ENCODE data around the gene GUSB.
"Not testable (repeated sequence)": the region's sequence is repeated elsewhere in the genome, so short reads cannot be mapped to it uniquely, and the experiment has no call there.

Gene GUSB

DNA sequence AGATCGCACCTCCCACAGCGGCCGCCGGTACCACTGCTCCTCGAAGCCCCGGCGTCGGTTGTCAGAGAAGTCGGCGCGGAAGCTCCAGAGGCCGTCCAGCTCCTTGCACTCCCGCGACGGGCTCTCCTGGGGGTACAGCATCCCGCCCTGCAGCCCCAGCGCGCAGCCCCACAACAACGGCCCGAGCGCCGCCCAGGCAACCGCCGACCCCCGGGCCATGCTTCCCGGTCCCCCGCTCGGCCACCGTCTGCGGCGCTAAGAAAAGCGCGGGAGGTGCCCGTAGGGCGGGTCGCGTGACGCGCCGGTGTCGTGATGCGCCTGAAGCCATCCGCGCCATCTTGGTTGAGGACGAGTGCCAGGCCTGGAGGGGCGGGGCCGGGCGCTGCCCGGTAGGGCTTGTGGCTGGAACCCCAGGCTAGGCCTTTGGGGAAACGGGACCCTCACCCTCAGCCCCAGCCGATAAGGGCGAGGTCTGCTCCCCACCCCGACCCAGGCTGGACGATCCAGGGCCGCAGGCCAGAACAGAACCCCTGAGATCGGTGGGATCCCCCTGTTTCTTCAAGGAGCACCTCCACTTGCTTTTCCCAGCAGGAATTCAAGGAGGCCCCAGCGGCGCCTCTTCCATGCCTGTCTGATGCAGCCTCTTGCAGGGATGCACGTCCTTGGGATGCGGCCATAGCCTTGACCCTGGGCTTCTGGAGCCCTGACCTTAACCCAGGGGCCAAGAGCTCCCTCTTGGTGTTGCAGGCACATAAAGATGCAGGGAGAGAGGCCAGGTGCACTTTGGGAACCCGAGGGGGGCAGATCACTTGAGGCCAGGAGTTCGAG lies at the start of gene GUSB:
Gene GUSB (minus strand): TSS at position 249 of the 828 bp plus-strand sequence. CDS start 30 bp downstream, at position 219.
- peak; percentile 92 for DNase-seq (ENCODE audit: low spot score)

DNA sequence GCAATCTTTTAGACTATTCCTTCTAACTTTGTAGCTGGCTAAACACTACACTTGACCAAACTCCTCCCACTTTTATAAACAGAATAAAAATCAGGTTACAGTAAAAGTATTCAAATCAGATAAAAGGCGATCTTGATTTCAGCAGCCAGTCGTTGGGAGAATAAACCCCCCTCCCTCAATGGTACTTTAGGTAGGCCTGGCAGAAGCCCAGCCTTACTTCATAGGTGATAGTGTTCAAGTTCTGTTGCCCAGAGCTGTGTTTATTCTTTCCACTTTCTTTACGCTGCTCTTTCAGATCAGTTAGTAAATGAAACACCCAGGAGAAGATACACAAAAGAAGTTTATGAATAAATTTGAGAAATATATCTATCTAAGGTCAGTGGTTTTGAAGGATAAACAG lies 46.3 kb upstream of the GUSB start:
- not testable (repeated sequence) for DNase-seq (ENCODE audit: low spot score)

DNA sequence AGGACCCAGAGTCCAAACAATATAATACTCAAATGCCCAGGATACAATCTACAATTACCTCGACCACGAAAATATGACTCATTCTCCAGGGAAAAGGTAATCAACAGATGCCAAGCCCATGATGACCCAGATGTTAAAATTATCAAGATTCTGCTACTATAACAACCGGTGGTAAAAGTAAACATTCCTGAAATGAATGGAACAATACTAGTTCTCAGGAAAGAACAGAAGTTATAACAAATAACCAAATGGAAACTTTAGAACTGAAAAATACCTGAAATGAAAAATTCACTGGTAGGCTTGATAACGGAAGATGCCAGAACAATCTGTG lies 34.1 kb upstream of the GUSB start:
- no peak for DNase-seq (ENCODE audit: low spot score)

DNA sequence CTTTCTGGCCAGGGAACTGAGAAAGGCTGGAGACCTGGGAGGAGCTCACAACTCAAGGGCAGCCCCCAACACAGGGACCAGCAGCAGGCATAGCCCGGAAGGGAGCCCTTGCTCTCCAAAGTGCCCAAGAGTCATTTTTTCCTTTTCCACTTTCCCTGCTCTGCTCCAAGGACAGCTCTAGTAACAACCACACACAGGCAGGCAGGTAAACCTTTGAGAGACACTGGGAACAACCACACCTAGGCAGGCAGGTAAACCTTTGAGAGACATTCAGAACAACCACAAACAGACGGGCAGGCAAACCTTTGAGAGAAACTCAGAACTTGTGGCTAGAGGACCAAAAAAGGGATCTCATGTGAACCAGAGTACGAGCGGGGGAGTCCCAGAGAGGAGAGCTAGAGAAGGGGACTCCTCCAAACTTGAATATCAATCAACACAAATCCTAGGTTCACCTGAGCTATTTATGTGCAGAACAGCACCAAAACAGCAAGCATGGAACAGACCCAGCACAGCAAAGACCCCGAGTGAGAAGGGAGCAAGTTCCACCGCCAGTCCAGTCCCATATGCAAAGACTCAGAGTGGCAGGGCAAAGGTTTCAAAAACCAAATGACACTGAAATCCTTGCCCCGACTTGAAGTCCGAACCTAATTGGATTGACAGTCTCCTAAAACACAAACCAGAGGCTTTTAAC lies 33.6 kb upstream of the GUSB start:
- DNase-seq (ENCODE audit: low spot score): no peak

DNA sequence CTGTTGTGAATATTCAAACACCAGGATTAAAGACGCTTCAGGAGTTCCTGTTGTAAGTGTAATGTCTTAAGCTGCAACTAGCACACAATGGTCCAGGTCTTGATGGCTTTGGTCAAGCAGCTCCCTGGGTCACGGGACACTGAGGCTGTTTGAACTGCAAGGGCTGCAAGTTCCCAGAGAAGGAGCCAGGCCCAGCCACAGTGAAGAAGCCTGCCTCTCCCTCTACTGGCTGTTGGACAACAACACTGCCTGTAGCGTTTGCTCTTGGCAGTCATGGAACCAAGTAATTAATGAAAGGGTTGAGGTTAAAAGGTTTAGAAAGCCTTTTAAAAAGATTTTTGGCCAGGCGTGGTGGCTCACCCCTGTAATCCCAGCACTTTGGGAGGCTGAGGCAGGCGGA lies 31.9 kb upstream of the GUSB start:
- no peak for DNase-seq (ENCODE audit: low spot score)

DNA sequence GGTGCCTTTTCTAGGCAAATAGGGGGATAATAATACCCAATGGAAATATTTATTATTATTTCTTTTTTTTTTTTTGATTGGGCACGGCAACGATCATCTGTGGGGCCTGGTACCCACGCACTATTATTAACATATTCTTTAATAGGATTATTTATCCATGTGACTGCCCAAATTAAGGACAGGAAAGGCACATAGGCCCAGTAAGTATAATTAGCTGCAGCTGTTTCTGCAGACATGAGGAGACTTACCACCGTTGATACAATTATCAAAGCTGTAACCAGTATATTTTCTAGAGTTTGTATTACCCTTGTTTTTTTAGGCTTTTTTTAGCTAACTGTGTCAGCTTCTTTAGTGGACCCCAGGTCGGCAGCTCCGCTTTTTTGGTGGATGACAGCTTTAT lies 25.2 kb upstream of the GUSB start:
- DNase-seq (ENCODE audit: low spot score): no peak

DNA sequence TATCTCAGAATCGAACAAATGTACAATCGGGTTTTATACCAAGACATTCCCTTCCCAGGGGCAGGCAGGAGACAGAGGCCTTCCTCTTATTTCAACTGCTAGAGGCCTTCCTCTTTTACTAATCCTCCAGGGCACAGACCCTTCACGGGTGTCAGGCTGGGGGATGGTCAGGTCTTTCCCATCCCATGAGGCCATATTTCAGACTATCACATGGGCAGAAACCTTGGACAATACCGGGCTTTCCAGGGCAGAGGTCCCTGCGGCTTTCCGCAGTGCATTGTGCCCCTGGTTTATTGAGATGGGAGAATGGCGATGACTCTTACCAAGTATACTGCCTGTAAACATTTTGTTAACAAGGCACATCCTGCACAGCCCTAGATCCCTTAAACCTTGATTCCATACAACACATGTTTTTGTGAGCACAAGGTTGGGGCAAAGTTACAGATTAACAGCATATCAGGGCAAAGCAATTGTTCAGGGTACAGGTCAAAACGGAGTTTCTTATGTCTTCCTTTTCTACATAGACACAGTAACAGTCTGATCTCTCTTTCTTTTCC lies 23.2 kb upstream of the GUSB start:
- not testable (repeated sequence) for DNase-seq (ENCODE audit: low spot score)

DNA sequence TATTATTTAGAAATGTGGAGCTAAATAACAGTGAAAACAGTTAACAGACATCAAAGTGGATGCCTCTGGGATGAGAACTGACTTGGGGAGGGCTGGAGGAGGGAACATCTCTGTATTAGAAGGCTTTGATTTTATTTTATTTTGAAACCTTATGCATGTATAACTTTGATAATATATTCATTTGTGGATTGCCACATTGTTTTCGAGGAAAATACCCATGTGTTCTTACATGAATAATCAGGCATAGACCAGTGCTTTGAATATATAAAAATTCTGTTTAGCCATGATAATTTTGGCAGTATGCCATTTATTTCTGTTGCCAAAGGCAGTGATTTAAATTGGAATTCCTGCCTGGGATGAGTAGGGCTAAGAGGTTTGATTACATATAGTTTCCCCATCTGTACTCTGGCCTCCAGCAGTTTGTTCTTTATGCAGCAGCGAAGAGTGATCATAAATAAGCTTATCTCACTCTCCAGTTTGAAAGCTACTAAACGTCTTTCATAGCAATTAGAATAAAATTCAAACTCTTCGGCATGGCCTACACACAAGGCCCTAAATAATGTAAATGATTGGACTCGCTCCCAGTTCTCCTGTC lies 18.9 kb upstream of the GUSB start:
- DNase-seq (ENCODE audit: low spot score): not testable (repeated sequence)

DNA sequence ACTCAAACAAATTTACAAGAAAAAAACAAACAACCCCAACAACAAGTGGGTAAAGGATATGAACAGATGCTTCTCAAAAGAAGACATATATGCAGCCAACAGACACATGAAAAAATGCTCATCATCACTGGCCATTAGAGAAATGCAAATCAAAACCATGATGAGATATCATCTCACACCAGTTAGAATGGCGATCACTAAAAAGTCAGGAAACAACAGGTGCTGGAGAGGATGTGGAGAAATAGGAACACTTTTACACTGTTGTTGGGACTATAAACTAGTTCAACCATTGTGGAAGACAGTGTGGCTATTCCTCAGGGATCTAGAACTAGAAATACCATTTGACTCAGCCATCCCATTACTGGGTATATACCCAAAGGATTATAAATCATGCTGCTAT lies 13.0 kb upstream of the GUSB start:
- not testable (repeated sequence) for DNase-seq (ENCODE audit: low spot score)

DNA sequence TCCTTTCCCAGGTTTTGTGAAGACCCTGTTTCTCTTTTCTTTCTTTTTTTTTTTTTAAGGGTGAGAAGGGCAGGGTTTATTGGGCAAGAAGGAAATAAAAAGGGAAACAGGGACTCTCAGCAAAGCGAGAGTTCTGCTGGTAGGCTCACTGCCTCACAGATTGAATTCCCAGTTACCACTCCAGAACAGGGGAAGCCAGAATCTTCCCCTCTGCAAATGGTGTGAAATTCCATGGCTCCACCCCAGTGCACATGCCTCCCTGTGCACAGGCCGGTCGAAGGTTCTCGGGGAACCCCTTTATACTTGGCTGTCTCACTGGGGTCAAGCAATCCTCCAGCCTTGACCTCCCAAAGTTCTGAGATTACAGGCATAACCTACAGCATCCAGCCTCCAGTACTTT lies 10.5 kb upstream of the GUSB start:
- DNase-seq (ENCODE audit: low spot score): no peak

DNA sequence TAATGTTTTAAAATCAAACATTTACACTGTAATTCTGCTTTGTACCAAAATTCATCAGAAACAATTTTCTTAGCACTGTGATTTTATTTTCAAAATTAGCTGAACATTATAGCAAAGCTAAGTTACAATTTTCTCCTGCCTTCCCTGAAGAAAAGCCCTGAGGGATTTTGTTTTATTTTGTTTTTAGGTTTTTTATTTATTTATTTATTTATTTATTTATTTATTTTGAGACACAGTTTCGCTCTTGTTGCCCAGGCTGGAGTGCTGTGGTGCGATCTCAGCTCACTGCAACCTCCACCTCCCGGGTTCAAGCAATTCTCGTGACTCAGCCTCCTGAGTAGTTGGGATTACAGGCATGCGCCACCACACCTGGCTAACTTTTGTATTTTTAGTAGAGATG lies 9.8 kb upstream of the GUSB start:
- DNase-seq (ENCODE audit: low spot score): not testable (repeated sequence)

DNA sequence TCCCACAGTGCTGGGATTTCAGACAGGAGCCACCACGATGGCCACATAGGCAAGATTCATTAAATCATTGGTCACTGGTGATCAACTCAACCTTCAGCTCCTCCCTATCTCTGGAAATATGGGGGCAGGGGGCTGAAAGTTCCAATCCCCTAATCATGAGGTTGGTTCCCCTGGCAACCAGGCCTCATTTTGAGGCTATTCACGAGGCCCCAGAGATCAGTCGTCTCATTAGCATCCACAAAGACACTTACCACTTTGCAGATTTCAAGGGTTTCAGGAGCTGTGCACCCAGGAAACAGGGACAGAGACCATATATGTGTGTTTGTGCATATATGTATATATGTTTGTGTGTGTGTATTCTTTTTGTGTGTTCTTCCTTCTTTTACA lies 7.7 kb upstream of the GUSB start:
- no peak for DNase-seq (ENCODE audit: low spot score)

DNA sequence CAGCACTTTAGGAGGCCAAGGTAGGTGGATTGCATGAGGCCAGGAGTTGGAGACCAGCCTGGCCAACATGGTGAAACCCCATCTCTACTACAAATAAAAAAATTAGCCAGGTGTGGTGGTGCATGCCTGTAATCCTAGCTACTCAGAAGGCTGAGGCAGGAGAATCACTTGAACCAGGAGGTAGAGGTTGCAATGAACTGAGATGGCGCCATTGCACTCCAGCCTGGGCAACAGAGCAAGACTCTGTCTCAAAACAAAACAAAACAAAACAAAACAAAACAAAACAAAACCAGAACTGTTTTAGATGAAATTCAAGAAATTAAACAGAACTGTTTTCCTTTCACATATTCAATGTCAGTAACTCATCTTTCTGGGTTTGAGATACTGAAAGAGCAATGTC lies 6.5 kb upstream of the GUSB start:
- not testable (repeated sequence) for DNase-seq (ENCODE audit: low spot score)

DNA sequence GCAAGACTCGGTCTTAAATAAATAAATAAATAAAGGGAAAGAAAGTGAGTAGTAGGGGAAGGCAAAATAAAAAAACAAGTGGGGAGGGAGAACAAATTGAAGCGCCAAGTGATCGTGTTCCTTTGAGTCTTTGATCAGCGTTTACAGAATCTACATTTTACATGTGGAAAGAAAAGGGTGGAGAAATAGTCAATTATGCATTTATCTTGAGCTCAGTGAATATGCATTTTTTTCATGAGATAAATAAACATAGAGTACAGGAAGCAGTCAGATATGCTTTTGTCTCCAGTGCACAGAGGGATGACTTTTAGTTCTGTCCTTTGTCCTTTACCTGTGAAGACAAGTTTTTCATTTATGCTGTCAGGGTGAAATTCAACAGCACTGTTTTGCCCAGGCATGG lies 6.1 kb upstream of the GUSB start:
- no peak for DNase-seq (ENCODE audit: low spot score)

DNA sequence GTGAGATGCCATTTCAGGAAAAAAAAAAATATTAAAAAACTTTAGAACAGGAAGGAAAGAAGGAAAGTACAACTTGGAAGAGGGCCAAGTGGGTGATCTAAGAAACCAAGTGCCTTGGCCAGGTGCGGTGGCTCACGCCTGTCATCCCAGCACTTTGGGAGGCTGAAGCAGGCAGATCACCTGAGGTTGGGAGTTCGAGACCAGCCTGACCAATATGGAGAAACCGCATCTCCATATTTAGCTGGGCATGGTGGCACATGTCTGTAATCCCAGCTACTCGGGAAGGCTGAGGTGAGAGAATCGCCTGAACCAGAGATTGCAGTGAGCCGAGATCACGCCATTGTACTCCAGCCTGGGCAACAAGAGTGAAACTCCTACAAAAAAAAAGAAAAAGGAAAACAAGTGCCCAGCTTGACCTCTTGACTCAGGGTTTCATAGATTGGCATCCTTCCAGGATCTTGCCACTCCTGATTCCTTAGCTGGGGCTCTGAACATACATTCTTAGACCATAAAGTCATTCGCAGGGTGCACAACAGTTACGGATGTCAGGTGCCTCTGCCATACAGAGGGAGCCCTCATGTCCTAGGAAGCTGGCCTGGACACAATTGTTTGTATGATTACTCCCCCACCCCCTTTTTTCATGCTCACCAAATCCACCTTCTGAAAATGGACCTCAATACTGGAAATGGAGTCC lies 2.1 kb upstream of the GUSB start:
- DNase-seq (ENCODE audit: low spot score): no peak

DNA sequence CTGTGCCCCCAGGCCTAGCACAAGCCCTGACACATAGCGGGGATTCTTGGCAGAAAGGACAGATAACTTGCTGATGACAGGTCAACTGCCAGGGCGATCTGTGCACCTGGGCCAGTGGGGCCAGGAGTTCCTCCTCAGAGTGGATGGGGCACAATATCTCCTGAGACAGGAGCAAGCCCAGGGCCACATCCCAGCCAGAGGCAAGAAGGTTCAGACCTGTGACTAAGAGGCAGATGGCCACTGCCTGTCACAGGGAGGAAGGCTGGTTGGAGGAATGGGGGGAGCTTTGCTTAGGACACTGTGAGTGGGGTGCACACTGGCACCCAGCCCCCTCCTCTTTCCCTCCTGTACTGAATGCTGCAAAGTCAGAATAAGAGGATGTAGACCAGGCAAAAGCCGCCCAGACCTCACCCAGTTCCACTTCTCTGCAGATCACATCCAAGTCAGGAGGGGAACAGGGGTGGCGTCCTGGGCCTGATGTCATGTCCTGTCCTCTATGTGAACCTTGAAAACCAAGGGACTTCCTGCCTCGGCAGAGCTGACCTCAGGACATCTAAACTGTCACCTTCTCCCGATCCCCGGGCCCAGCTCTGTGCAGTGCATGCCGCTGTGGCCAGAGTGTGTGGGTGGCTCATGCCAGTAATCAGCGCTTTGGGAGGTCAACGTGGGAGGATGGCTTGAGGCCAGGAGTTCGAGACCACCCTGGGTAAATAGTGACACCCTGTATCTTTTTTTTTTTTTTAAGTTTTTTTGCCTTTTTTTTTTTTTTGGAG lies 1.3 kb downstream of the GUSB start:
- DNase-seq (ENCODE audit: low spot score): peak; percentile 71

DNA sequence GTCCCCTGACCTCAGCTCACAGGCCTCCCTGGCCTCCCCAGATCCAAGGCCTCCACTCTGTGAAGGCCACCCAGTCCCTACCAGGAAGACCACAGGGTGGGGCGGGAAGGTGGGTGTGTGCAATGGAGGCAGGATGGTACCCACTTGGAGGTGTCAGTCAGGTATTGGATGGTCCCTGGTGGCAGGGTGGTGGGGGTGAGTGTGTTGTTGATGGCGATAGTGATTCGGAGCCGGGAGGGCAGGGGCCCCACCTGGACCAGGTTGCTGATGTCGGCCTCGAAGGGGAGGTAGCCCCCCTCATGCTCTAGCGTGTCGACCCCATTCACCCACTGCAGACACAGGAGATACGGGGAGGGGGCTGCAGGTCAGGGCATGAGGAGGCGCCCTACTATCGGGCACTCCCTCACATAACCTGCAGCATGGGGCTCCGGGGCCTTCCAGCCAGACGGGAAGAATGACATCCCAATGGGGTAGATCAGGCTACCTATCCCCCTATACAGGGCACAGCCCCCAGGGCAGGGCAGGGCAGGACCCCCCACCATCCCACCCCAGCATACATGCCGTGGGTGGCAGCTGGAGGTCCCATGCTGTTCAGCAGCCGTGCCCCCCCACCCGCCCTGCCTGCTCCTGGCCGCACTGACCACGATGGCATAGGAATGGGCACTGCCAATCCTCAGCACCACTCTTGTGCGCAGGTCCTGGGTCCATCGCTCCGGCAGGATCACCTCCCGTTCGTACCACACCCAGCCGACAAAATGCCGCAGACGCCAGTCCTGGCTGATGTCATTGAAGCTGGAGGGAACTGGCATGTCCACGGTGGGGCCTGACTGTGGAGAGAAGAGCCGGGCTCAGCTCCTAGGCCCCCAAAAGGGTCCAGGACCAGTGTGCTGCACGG lies 2.2 kb downstream of the GUSB start:
- DNase-seq (ENCODE audit: low spot score): no peak

DNA sequence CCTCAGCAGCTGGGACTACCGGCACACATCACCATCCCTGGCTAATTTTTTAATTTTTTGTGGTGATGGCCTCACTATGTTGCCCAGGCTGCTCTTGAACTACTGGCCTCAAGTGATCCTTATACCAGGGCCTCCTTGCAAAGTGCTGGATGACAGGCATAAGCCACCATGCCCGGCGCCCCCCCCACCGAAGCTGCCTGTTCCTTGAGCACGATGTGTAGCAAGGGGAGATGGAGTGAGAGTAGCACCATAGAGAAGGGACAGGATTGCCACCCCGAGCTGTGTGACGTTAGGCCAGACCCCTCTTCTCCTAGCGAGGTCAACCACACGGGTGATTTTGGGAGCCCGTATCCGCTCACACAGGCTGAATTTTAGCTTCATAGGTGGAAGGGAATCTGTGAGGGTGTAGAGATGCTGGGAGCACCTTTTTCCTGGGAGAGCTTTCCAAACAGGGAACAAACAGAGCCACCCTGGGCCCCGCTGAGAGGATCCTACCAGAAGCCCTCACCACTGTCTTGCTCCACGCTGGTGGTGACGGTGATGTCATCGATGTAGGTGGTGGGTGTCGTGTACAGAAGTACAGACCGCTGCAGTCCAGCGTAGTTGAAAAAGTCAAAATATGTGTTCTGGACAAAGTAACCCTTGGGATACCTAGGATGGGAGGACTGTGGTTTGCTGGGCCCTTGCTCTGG lies 3.0 kb downstream of the GUSB start:
- no peak for DNase-seq (ENCODE audit: low spot score)

DNA sequence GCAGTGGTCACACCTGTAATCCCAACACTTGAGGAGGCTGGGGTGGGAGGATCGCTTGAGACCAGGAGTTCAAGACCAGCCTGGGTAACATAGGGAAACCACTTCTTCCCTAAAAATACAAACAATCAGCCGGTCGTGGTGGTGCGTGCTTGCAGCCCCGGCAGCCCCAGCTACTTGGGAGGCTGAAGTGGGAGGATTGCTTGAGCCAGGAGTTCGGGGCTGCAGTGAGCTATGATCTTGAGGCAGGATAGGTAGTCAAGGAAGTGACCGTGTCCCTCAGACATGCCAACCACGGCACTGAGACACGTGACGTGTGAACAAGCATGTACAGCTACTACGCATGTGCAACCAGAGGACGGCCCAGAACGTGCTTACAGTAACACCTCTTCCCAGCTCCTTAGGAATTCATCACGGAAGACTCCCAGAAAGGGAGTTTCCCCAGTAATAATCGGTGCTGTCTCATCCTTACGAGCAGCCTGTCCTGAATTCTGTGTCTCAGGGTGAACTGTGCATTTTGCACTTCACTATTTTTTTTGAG lies 5.3 kb downstream of the GUSB start:
- DNase-seq (ENCODE audit: low spot score): no peak
